Right atrium auricular region (tissue), 2 donors: Measurements from ENCODE around the gene MYO3B. TPM values are rescaled to one million over a fixed set of nuclear protein-coding genes. Genes with fewer than 3 reads are reported as not detected.

Source experiments
- DNase-seq: peaks from one replicate; pipeline ENCODE4 v3.0.0-alpha.2; 2019; ENCODE audit warnings: low spot score
- H3K27ac ChIP-seq, 2 donors: fragments of 200-600 bp; sonication (generic); 1 replicate in 1 of 2; 2 replicates in 1 of 2; pipeline ENCODE4 v1.5.1; 2016 to 2019
- H3K27me3 ChIP-seq, 2 donors: fragments of 200-600 bp; sonication (generic); one replicate each; pipeline versions ENCODE4 v1.5.1 to v1.6.0; 2017 to 2019
- H3K36me3 ChIP-seq: fragments of 200-600 bp; sonication (generic); one replicate; pipeline ENCODE4 v1.5.1; 2016
- H3K4me1 ChIP-seq, 2 donors: fragments of 200-600 bp; sonication (generic); one replicate each; pipeline versions ENCODE4 v1.5.1 to v1.6.0; 2017 to 2019
- H3K4me3 ChIP-seq, 2 donors: fragments of 200-600 bp; sonication (generic); 1 replicate in 1 of 2; 2 replicates in 1 of 2; pipeline ENCODE4 v1.5.1; 2017 to 2019; ENCODE audit warnings: mild to moderate bottlenecking in 1 of 2, moderate library complexity in 1 of 2
- H3K9me3 ChIP-seq, 2 donors: fragments of 200-600 bp; sonication (generic); one replicate each; pipeline ENCODE4 v1.5.1; 2019
- total RNA-seq, 2 donors: library from RNA; depleted of rRNA; stranded (reverse); fragments of >200 nt; gene quantifications; one replicate each; pipeline ENCODE4 v1.1.0, GENCODE V29; 2016
- TF ChIP-seq, protein P1 (sequence below), 2 donors: fragments of 200-600 bp; sonication (generic); IDR thresholded peaks; one replicate each; pipeline ENCODE4 v1.5.1; 2019; ENCODE audit warnings: antibody characterized with exemption in 2 of 2

Gene MYO3B
- total RNA-seq, 2 donors from 2014 or later: not detected

GRCh38 chr2:170509452-170510193 lies 331.7 kb downstream of the MYO3B start:
- H3K9me3 ChIP-seq: no peaks in the 10 kb centered on the region
- DNase-seq: no peak
- no peaks in the 10 kb centered on the region for H3K27me3 ChIP-seq
- H3K4me3 ChIP-seq: no peak overlapping the region
- TF ChIP-seq, protein P1, sequence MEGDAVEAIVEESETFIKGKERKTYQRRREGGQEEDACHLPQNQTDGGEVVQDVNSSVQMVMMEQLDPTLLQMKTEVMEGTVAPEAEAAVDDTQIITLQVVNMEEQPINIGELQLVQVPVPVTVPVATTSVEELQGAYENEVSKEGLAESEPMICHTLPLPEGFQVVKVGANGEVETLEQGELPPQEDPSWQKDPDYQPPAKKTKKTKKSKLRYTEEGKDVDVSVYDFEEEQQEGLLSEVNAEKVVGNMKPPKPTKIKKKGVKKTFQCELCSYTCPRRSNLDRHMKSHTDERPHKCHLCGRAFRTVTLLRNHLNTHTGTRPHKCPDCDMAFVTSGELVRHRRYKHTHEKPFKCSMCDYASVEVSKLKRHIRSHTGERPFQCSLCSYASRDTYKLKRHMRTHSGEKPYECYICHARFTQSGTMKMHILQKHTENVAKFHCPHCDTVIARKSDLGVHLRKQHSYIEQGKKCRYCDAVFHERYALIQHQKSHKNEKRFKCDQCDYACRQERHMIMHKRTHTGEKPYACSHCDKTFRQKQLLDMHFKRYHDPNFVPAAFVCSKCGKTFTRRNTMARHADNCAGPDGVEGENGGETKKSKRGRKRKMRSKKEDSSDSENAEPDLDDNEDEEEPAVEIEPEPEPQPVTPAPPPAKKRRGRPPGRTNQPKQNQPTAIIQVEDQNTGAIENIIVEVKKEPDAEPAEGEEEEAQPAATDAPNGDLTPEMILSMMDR (IDR thresholded peaks at IDR 0.05): no peak
- no peak overlapping the region for H3K27ac ChIP-seq
- H3K4me1 ChIP-seq: peaks cover 0 to 14% of the 10 kb centered on the region in 2 donors
- no peaks in the 10 kb centered on the region for H3K36me3 ChIP-seq

DNA sequence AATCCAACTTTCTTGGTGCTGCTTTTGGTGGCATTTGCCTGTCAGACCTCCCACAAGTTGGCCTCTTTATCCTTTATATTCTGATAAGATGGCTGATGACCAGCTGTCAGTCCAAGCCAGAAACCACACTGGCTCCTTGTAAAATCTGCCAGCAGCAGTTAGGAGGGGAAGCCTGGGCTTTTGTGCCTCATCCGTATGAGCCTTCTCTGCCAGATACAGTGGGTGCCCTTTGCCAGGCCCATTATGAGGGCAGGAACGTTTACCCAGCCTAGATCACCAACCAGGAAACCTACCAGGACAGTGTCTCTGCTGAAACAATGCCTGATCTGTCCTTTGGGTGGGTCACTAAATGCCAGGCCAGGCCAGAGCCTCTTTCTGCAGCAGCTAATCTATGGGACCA lies 334.3 kb downstream of the MYO3B start:
- TF ChIP-seq, protein P1 (IDR thresholded peaks at IDR 0.05): no peak
- Histone ChIP-seq H3K4me3 (no peak overlapping the region), H3K4me1 (no peaks in the 10 kb centered on the region), H3K9me3 (no peaks in the 10 kb centered on the region), H3K27ac (no peak overlapping the region), H3K27me3 (no peaks in the 10 kb centered on the region), H3K36me3 (no peaks in the 10 kb centered on the region)
- DNase-seq: no peak

DNA sequence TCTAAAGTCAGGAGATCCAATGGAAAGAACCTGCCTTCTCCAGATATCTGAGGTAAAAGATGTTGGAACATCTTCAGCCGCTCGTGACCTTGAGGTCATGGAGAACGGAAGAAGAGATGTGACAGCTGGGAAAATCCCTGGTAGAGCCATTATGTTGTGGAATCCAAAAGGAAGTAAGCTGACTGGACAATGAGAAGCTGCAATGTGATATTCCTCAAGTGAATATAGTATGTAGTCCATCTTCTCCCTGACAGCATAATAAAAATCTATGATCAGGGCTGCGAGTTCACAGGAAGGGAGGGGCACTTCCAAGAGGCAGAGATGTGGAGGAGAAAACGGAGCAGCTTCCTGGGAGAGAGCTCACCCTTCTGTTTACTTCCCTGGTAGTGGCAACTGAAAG lies 336.2 kb downstream of the MYO3B start:
- TF ChIP-seq, protein P1 (IDR thresholded peaks at IDR 0.05): no peak
- H3K4me1 ChIP-seq: no peaks in the 10 kb centered on the region
- no peak overlapping the region for H3K27ac ChIP-seq
- no peak for DNase-seq
- H3K36me3 ChIP-seq: no peaks in the 10 kb centered on the region
- H3K27me3 ChIP-seq: no peaks in the 10 kb centered on the region
- H3K9me3 ChIP-seq: no peaks in the 10 kb centered on the region
- no peak overlapping the region for H3K4me3 ChIP-seq

DNA sequence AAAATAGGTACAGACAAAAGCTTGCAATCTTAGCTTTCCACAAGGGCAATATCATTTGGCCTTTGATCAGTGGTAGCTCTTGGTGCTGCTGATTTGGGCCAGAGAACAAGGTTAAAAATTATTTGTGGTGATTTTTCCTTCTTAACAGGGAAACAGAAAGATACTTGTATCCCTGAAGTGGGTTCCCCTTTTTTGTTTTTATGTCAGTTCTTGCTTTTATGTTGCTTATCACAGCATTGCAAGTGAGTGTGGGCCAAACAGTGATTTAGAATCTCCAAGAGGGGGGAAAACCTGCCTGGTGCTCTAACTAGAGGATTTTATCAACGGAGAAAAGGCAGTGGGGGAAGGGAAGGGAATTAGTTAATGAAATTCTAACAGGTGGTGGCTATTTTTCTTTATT lies 339.6 kb downstream of the MYO3B start:
- TF ChIP-seq, protein P1 (IDR thresholded peaks at IDR 0.05): no peak
- Histone ChIP-seq H3K36me3 (no peaks in the 10 kb centered on the region), H3K4me1 (no peaks in the 10 kb centered on the region), H3K27ac (no peak overlapping the region), H3K27me3 (no peaks in the 10 kb centered on the region), H3K4me3 (no peak overlapping the region), H3K9me3 (no peaks in the 10 kb centered on the region)
- no peak for DNase-seq

GRCh38 chr2:170518911-170519310 lies 341.0 kb downstream of the MYO3B start:
- Histone ChIP-seq H3K4me3 (no peak overlapping the region), H3K27me3 (no peaks in the 10 kb centered on the region)
- TF ChIP-seq, protein P1 (IDR thresholded peaks at IDR 0.05): no peak

GRCh38 chr2:170521299-170521698 lies 343.4 kb downstream of the MYO3B start:
- no peak for DNase-seq
- no peak overlapping the region for H3K4me3 ChIP-seq

More at GRCh38 chr2:170518911-170519310, 341.0 kb downstream of the MYO3B start:
- no peak for DNase-seq
- no peaks in the 10 kb centered on the region for H3K4me1 ChIP-seq
- no peaks in the 10 kb centered on the region for H3K9me3 ChIP-seq
- no peak overlapping the region for H3K27ac ChIP-seq
- no peaks in the 10 kb centered on the region for H3K36me3 ChIP-seq

More at GRCh38 chr2:170521299-170521698, 343.4 kb downstream of the MYO3B start:
- Histone ChIP-seq H3K9me3 (no peaks in the 10 kb centered on the region), H3K27ac (no peak overlapping the region), H3K27me3 (no peaks in the 10 kb centered on the region), H3K4me1 (peaks cover 0 to 12% of the 10 kb centered on the region in 2 donors), H3K36me3 (no peaks in the 10 kb centered on the region)
- TF ChIP-seq, protein P1 (IDR thresholded peaks at IDR 0.05): no peak
